ENCODE measurements around the gene WDR74. TPM values are rescaled to one million over a fixed set of nuclear protein-coding genes. Genes with fewer than 3 reads are reported as not detected.

WDR74 gene
- total RNA-seq, 1 experiment from 2014 or later, result 110 TPM

DNA sequence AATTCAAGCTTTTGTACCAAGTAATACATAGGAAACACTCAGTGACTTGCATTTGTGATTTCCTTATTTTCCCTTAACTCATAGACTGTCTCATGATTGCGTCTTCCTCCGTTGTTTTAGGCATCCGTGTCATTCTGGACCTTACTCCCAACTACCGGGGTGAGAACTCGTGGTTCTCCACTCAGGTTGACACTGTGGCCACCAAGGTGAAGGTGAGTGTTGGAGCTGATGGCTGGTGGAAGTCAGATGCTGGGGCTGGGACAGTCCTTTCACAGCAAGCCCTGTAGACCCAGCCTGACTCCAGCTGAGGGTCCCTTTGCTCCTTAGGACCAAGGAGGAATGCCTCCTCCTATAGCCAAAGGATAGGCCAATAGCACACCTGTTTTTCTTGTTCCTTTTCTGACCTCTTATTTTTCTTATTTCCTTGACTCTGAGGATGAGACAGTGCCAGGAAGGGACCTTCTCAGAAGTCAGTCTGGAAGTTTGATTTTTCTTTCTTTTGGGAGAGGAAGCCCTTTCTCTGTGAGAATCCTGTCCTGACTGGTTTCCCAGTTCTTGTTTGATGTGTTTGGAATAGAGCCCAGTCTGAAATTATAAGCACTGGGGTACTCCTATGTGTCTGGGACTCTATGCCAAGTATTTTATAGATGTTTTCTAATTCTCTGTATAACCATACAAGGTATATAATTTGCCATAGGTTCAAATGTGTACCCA lies 43.6 kb upstream of the WDR74 start (continued):
- TF ChIP-seq, protein P1, sequence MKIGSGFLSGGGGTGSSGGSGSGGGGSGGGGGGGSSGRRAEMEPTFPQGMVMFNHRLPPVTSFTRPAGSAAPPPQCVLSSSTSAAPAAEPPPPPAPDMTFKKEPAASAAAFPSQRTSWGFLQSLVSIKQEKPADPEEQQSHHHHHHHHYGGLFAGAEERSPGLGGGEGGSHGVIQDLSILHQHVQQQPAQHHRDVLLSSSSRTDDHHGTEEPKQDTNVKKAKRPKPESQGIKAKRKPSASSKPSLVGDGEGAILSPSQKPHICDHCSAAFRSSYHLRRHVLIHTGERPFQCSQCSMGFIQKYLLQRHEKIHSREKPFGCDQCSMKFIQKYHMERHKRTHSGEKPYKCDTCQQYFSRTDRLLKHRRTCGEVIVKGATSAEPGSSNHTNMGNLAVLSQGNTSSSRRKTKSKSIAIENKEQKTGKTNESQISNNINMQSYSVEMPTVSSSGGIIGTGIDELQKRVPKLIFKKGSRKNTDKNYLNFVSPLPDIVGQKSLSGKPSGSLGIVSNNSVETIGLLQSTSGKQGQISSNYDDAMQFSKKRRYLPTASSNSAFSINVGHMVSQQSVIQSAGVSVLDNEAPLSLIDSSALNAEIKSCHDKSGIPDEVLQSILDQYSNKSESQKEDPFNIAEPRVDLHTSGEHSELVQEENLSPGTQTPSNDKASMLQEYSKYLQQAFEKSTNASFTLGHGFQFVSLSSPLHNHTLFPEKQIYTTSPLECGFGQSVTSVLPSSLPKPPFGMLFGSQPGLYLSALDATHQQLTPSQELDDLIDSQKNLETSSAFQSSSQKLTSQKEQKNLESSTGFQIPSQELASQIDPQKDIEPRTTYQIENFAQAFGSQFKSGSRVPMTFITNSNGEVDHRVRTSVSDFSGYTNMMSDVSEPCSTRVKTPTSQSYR (CRISPR knock-in tag; IDR thresholded peaks at IDR 0.05), result no peak
- TF ChIP-seq FOXP1 (CRISPR knock-in tag; IDR thresholded peaks at IDR 0.05; ENCODE audit: borderline replicate concordance) (no peak), NR1H2 (CRISPR knock-in tag; IDR thresholded peaks at IDR 0.05) (no peak), GTF2I (CRISPR knock-in tag; conservative IDR thresholded peaks at IDR 0.05) (no peak), ZNF263 (CRISPR knock-in tag; IDR thresholded peaks at IDR 0.05; ENCODE audit: low read depth) (no peak), KAT7 (CRISPR knock-in tag; IDR thresholded peaks at IDR 0.05; ENCODE audit: borderline replicate concordance) (no peak)
- TF ChIP-seq, protein P2, sequence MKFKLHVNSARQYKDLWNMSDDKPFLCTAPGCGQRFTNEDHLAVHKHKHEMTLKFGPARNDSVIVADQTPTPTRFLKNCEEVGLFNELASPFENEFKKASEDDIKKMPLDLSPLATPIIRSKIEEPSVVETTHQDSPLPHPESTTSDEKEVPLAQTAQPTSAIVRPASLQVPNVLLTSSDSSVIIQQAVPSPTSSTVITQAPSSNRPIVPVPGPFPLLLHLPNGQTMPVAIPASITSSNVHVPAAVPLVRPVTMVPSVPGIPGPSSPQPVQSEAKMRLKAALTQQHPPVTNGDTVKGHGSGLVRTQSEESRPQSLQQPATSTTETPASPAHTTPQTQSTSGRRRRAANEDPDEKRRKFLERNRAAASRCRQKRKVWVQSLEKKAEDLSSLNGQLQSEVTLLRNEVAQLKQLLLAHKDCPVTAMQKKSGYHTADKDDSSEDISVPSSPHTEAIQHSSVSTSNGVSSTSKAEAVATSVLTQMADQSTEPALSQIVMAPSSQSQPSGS (CRISPR knock-in tag; IDR thresholded peaks at IDR 0.05; ENCODE audit: borderline replicate concordance, low read depth), result no peak
- TF ChIP-seq, protein P3, sequence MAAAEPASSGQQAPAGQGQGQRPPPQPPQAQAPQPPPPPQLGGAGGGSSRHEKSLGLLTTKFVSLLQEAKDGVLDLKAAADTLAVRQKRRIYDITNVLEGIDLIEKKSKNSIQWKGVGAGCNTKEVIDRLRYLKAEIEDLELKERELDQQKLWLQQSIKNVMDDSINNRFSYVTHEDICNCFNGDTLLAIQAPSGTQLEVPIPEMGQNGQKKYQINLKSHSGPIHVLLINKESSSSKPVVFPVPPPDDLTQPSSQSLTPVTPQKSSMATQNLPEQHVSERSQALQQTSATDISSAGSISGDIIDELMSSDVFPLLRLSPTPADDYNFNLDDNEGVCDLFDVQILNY (CRISPR knock-in tag; IDR thresholded peaks at IDR 0.05), result no peak

DNA sequence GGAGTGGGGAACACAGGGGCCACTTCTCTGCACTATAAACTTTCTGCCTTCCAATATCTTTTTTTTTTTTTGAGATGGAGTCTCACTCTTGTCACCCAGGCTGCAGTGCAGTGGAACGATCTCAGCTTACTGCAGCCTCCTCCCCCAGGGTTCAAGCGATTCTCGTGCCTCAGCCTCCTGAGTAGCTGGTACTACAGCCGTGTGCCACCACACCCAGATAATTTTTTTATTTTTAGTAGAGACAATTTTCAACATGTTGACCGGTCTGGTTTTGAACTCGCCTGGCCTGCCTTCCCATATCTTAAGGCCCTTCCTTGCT lies 43.0 kb upstream of the WDR74 start:
- CTCF ChIA-PET, result interaction anchor here (1.1 to 1.7 kb wide), 2 partner anchors 13 to 24 kb away, joined by 3 to 8 read pairs; no protein-coding TSS in a partner anchor
- H3K27ac Mint-ChIP-seq, result peak overlapping the region; percentile 100
- H3K27me3 Mint-ChIP-seq (ENCODE audit: low read depth), result peaks cover 3% of the 10 kb centered on the region; the same call in 1 of the 2 replicates
- H3K9me3 Mint-ChIP-seq, result no peaks in the 10 kb centered on the region
- H3K4me1 Mint-ChIP-seq, result peaks cover 47% of the 10 kb centered on the region
- peak overlapping the region; percentile 99 for H3K4me3 Mint-ChIP-seq
- DNase-seq (ENCODE audit: low spot score), result no peak
- POLR2A ChIA-PET, result interaction anchor here (0.6 to 3.8 kb wide), 5 partner anchors 9 to 50 kb away, joined by 3 to 44 read pairs (median 4); partner anchors contain the start of genes STX5 and TEX54
- peaks cover 69% of the 10 kb centered on the region for H3K36me3 Mint-ChIP-seq
- ATAC-seq, result no peak
- TF ChIP-seq, protein P2 (CRISPR knock-in tag; IDR thresholded peaks at IDR 0.05; ENCODE audit: borderline replicate concordance, low read depth), result no peak
- TF ChIP-seq, protein P3 (CRISPR knock-in tag; IDR thresholded peaks at IDR 0.05), result no peak
- TF ChIP-seq HMGA2 (CRISPR knock-in tag; IDR thresholded peaks at IDR 0.05), result no peak
- TF ChIP-seq, protein P4, sequence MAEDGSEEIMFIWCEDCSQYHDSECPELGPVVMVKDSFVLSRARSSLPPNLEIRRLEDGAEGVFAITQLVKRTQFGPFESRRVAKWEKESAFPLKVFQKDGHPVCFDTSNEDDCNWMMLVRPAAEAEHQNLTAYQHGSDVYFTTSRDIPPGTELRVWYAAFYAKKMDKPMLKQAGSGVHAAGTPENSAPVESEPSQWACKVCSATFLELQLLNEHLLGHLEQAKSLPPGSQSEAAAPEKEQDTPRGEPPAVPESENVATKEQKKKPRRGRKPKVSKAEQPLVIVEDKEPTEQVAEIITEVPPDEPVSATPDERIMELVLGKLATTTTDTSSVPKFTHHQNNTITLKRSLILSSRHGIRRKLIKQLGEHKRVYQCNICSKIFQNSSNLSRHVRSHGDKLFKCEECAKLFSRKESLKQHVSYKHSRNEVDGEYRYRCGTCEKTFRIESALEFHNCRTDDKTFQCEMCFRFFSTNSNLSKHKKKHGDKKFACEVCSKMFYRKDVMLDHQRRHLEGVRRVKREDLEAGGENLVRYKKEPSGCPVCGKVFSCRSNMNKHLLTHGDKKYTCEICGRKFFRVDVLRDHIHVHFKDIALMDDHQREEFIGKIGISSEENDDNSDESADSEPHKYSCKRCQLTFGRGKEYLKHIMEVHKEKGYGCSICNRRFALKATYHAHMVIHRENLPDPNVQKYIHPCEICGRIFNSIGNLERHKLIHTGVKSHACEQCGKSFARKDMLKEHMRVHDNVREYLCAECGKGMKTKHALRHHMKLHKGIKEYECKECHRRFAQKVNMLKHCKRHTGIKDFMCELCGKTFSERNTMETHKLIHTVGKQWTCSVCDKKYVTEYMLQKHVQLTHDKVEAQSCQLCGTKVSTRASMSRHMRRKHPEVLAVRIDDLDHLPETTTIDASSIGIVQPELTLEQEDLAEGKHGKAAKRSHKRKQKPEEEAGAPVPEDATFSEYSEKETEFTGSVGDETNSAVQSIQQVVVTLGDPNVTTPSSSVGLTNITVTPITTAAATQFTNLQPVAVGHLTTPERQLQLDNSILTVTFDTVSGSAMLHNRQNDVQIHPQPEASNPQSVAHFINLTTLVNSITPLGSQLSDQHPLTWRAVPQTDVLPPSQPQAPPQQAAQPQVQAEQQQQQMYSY (CRISPR knock-in tag; IDR thresholded peaks at IDR 0.05), result no peak
- no peak for TF ChIP-seq NR1H2 (CRISPR knock-in tag; IDR thresholded peaks at IDR 0.05)
- TF ChIP-seq, protein P5, sequence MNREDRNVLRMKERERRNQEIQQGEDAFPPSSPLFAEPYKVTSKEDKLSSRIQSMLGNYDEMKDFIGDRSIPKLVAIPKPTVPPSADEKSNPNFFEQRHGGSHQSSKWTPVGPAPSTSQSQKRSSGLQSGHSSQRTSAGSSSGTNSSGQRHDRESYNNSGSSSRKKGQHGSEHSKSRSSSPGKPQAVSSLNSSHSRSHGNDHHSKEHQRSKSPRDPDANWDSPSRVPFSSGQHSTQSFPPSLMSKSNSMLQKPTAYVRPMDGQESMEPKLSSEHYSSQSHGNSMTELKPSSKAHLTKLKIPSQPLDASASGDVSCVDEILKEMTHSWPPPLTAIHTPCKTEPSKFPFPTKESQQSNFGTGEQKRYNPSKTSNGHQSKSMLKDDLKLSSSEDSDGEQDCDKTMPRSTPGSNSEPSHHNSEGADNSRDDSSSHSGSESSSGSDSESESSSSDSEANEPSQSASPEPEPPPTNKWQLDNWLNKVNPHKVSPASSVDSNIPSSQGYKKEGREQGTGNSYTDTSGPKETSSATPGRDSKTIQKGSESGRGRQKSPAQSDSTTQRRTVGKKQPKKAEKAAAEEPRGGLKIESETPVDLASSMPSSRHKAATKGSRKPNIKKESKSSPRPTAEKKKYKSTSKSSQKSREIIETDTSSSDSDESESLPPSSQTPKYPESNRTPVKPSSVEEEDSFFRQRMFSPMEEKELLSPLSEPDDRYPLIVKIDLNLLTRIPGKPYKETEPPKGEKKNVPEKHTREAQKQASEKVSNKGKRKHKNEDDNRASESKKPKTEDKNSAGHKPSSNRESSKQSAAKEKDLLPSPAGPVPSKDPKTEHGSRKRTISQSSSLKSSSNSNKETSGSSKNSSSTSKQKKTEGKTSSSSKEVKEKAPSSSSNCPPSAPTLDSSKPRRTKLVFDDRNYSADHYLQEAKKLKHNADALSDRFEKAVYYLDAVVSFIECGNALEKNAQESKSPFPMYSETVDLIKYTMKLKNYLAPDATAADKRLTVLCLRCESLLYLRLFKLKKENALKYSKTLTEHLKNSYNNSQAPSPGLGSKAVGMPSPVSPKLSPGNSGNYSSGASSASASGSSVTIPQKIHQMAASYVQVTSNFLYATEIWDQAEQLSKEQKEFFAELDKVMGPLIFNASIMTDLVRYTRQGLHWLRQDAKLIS (CRISPR knock-in tag; IDR thresholded peaks at IDR 0.05; ENCODE audit: borderline replicate concordance), result no peak
- TF ChIP-seq, protein P1 (CRISPR knock-in tag; IDR thresholded peaks at IDR 0.05), result no peak
- TF ChIP-seq ESRRA (CRISPR knock-in tag; IDR thresholded peaks at IDR 0.05; ENCODE audit: borderline replicate concordance), result no peak
- TF ChIP-seq SP1 (CRISPR knock-in tag; conservative IDR thresholded peaks at IDR 0.05), result no peak
- TF ChIP-seq ZNF671 (CRISPR knock-in tag; IDR thresholded peaks at IDR 0.05), result no peak
- no peak for TF ChIP-seq CREB1 (CRISPR knock-in tag; IDR thresholded peaks at IDR 0.05)

Data from WTC11 (cell line).